Thoracic aorta (tissue), 2 donors: ENCODE data around the gene MYBPHL. TPM values are rescaled to one million over a fixed set of nuclear protein-coding genes. Genes with fewer than 3 reads are reported as not detected.

Experiments used
- ATAC-seq: fragments of 150-250 bp; one replicate; pipeline ENCODE4 v1.8.0; 2017; ENCODE audit warnings: low read depth; ENCODE audit not compliant: insufficient number of reproducible peaks, low FRiP score
- DNase-seq: peaks from one replicate; pipeline ENCODE4 v3.0.0-alpha.2; 2020; ENCODE audit warnings: low spot score
- H3K27ac ChIP-seq, 2 donors: fragments of 200-600 bp; sonication (generic); 1 replicate in 1 of 2; 2 replicates in 1 of 2; pipeline ENCODE4 v1.5.1; 2016; ENCODE audit warnings: mild to moderate bottlenecking in 2 of 2, moderate library complexity in 2 of 2
- H3K27me3 ChIP-seq: fragments of 200-600 bp; sonication (generic); replicated peaks from 2 replicates; pipeline ENCODE4 v1.6.0; 2016; ENCODE audit warnings: mild to moderate bottlenecking; ENCODE audit not compliant: insufficient read depth
- H3K36me3 ChIP-seq: fragments of 200-600 bp; sonication (generic); one replicate; pipeline ENCODE4 v1.5.1; 2016
- H3K4me1 ChIP-seq, 2 donors: fragments of 200-600 bp; sonication (generic); 1 replicate in 1 of 2; 2 replicates in 1 of 2; pipeline versions ENCODE4 v1.5.1 to v1.6.0; 2016; ENCODE audit warnings: low read depth in 2 of 2, mild to moderate bottlenecking in 1 of 2; ENCODE audit not compliant: control insufficient read depth in 1 of 2
- H3K4me3 ChIP-seq: fragments of 200-600 bp; sonication (generic); 2 replicates; pipeline ENCODE4 v1.5.1; 2016; ENCODE audit warnings: mild to moderate bottlenecking
- H3K9me3 ChIP-seq: fragments of 200-600 bp; sonication (generic); 2 replicates; pipeline ENCODE4 v1.5.1; 2016
- CTCF ChIP-seq: fragments of 200-600 bp; sonication (generic); IDR thresholded peaks from one replicate; pipeline ENCODE4 v1.5.1; 2019; ENCODE audit warnings: antibody characterized with exemption
- total RNA-seq, 2 donors: library from RNA; depleted of rRNA; stranded (reverse); fragments of >200 nt; gene quantifications; one replicate each; pipeline versions ENCODE4 v1.1.0 to v1.2.3, GENCODE V29; 2016

Gene MYBPHL
- total RNA-seq, 2 donors from 2014 or later: 1.1 TPM; not detected in 1

DNA sequence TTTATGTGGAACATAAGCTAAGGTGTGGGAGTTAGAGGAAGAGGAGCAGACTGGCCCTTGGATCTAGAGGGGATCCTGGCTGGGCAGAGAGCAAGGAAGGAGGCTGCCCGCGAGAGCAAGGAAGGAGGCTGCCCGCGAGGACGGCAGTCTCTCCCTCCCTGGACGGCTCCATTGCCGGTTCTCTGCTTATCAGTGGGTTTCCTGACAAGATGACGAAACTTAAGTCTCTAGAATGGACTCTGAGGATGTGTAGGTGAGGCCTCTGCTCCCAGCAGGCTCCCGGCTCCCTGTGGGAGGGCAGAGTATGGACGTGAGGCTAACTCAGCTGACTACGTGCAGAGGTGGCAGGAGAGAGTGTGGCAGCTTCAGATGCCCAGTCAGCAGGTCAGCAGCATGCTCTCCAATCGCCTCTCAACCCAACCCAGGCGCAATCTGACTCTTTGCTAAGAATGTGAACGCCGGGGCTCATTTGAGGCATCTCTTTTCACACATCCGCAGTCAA lies 6.1 kb downstream of the MYBPHL start:
- no peaks in the 10 kb centered on the region for H3K27me3 ChIP-seq
- peaks cover 0 to 12% of the 10 kb centered on the region in 2 donors for H3K4me1 ChIP-seq
- no peaks in the 10 kb centered on the region for H3K36me3 ChIP-seq
- no peak for TF ChIP-seq CTCF
- ATAC-seq (no peak), DNase-seq (no peak)
- no peaks in the 10 kb centered on the region for H3K9me3 ChIP-seq
- no peak overlapping the region for H3K4me3 ChIP-seq
- no peak overlapping the region for H3K27ac ChIP-seq

- Histone ChIP-seq H3K4me1 (peaks cover 0 to 6% of the 10 kb centered on the region in 2 donors), H3K4me3 (no peak overlapping the region), H3K27ac (no peak overlapping the region), H3K9me3 (no peaks in the 10 kb centered on the region), H3K36me3 (no peaks in the 10 kb centered on the region), H3K27me3 (no peaks in the 10 kb centered on the region)
- DNase-seq (no peak), ATAC-seq (no peak)
- TF ChIP-seq CTCF: no peak
Measured at GRCh38 chr1:109299558-109300343, 7.1 kb downstream of the MYBPHL start.

DNA sequence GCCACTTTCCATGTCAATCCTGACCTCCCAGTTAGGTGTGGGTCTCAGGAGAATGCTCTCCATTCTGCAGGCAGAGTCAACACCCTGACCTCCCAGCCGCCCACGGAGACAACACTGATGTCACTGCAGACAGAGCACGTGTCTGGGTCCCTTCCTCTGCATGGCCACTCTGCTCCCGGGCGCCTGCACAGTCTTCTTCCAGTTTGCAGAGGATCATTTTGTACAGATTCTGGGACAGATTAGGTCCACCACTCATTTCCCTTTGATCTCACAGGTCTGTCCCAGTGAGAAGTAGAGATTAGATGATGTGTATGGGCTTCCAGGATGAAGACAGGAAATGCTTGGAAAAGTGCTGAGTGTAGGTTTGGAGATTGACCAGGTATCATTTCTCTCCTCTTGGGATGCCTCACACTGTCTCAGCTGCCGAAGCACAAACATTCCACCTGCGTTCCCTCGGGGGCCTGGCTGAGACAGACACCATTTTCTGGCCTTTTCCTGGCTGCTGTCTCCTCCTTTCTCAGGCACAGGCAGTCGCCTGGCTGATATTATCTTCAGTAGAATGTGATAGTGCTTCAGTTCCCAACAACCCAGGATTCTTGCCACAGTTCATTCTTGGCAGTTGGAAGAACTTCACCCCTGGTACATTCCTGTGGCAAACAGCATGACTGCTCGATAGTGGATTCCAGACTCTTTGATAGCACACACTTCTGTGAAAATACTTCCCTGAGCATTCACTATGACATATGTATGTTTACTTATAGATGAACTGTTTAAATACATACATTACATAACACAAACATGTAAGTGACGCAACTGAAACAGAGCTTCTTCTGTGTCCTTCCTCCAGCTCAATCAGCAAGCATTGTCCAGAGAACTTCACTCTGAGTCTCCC lies 7.9 kb downstream of the MYBPHL start:
- Histone ChIP-seq H3K9me3 (no peaks in the 10 kb centered on the region), H3K27ac (no peak overlapping the region), H3K4me3 (no peak overlapping the region), H3K4me1 (peaks cover 0 to 3% of the 10 kb centered on the region in 2 donors), H3K36me3 (no peaks in the 10 kb centered on the region), H3K27me3 (no peaks in the 10 kb centered on the region)
- TF ChIP-seq CTCF: no peak
- no peak for DNase-seq
- no peak for ATAC-seq

GRCh38 chr1:109296782-109297181 lies 10.0 kb downstream of the MYBPHL start:
- Histone ChIP-seq H3K27me3 (no peaks in the 10 kb centered on the region), H3K36me3 (no peaks in the 10 kb centered on the region), H3K4me3 (no peak overlapping the region), H3K9me3 (no peaks in the 10 kb centered on the region), H3K4me1 (peaks cover 0 to 3% of the 10 kb centered on the region in 2 donors), H3K27ac (no peak overlapping the region)
- no peak for DNase-seq
- TF ChIP-seq CTCF: no peak
- no peak for ATAC-seq
